ENCODE results near the gene SLC1A1. TPM values are rescaled to one million over a fixed set of nuclear protein-coding genes. Genes with fewer than 3 reads are reported as not detected.

Gene SLC1A1
- total RNA-seq, 2 experiments from 2014 or later, result not detected

GRCh38 chr9:4594994-4595393, 104.7 kb downstream of the SLC1A1 start:
- no peak overlapping the region for H3K4me3 ChIP-seq (ENCODE audit: low read depth, low read length, poor library complexity, severe bottlenecking)
- ChIA-PET CTCF (ENCODE audit: unreplicated experiment) (no interaction called here), POLR2A (no interaction called here)
- H2AFZ ChIP-seq (ENCODE audit: low read length), result no peak overlapping the region
- no peaks in the 10 kb centered on the region for H3K79me2 ChIP-seq (ENCODE audit: insufficient read depth, low read depth, low read length)
- no peak for DNase-seq (ENCODE audit: low spot score)
- H3K9me3 ChIP-seq (ENCODE audit: low read length), result no peaks in the 10 kb centered on the region
- no peaks in the 10 kb centered on the region for H3K4me1 ChIP-seq (ENCODE audit: insufficient read depth, low read length, poor library complexity, severe bottlenecking)
- H3K9me2 ChIP-seq (ENCODE audit: insufficient read depth, low read length), result no peaks in the 10 kb centered on the region
- no peak overlapping the region for H3K4me2 ChIP-seq (ENCODE audit: low read length)
- H3K36me3 ChIP-seq (ENCODE audit: insufficient read depth, low read length), result no peaks in the 10 kb centered on the region
- TF ChIP-seq EZH2phosphoT487 (IDR thresholded peaks at IDR 0.05; ENCODE audit: borderline replicate concordance, low read depth, low read length) (no peak), CTCF (conservative IDR thresholded peaks at IDR 0.05; ENCODE audit: low read length) (no peak)
- intact Hi-C loops (cut with micrococcal nuclease; ENCODE audit: unreplicated experiment), result no loop called here
- H4K20me1 ChIP-seq (ENCODE audit: insufficient read depth, low read length), result no peaks in the 10 kb centered on the region
- BruUV-seq (replicated peaks), result no TSS peak
- no peak overlapping the region for H3K27ac ChIP-seq (ENCODE audit: low read depth, low read length, poor library complexity, severe bottlenecking)

GRCh38 chr9:4596165-4596922, 106.1 kb downstream of the SLC1A1 start:
- TF ChIP-seq EZH2phosphoT487 (IDR thresholded peaks at IDR 0.05; ENCODE audit: borderline replicate concordance, low read depth, low read length) (no peak), CTCF (conservative IDR thresholded peaks at IDR 0.05; ENCODE audit: low read length) (no peak)
- Histone ChIP-seq H3K9me2 (ENCODE audit: insufficient read depth, low read length) (no peaks in the 10 kb centered on the region), H3K4me3 (ENCODE audit: low read depth, low read length, poor library complexity, severe bottlenecking) (no peak overlapping the region), H3K36me3 (ENCODE audit: insufficient read depth, low read length) (no peaks in the 10 kb centered on the region), H2AFZ (ENCODE audit: low read length) (peak overlapping the region; percentile 81), H3K9me3 (ENCODE audit: low read length) (no peaks in the 10 kb centered on the region), H3K27ac (ENCODE audit: low read depth, low read length, poor library complexity, severe bottlenecking) (no peak overlapping the region), H3K4me1 (ENCODE audit: insufficient read depth, low read length, poor library complexity, severe bottlenecking) (no peaks in the 10 kb centered on the region), H3K79me2 (ENCODE audit: insufficient read depth, low read depth, low read length) (no peaks in the 10 kb centered on the region), H3K4me2 (ENCODE audit: low read length) (no peak overlapping the region), H4K20me1 (ENCODE audit: insufficient read depth, low read length) (no peaks in the 10 kb centered on the region)
- CTCF ChIA-PET (ENCODE audit: unreplicated experiment), result no interaction called here
- intact Hi-C loops (cut with micrococcal nuclease; ENCODE audit: unreplicated experiment), result no loop called here
- peak; percentile 35 for DNase-seq (ENCODE audit: low spot score)
- no TSS peak for BruUV-seq (replicated peaks)
- POLR2A ChIA-PET, result no interaction called here

GRCh38 chr9:4600368-4600767, 110.1 kb downstream of the SLC1A1 start:
- Histone ChIP-seq H3K9me2 (ENCODE audit: insufficient read depth, low read length) (no peaks in the 10 kb centered on the region), H3K36me3 (ENCODE audit: insufficient read depth, low read length) (no peaks in the 10 kb centered on the region), H3K27ac (ENCODE audit: low read depth, low read length, poor library complexity, severe bottlenecking) (no peak overlapping the region), H3K79me2 (ENCODE audit: insufficient read depth, low read depth, low read length) (no peaks in the 10 kb centered on the region), H3K4me2 (ENCODE audit: low read length) (no peak overlapping the region), H3K4me1 (ENCODE audit: insufficient read depth, low read length, poor library complexity, severe bottlenecking) (no peaks in the 10 kb centered on the region), H2AFZ (ENCODE audit: low read length) (no peak overlapping the region), H3K4me3 (ENCODE audit: low read depth, low read length, poor library complexity, severe bottlenecking) (no peak overlapping the region), H4K20me1 (ENCODE audit: insufficient read depth, low read length) (no peaks in the 10 kb centered on the region), H3K9me3 (ENCODE audit: low read length) (no peaks in the 10 kb centered on the region)
- no peak for DNase-seq (ENCODE audit: low spot score)
- intact Hi-C loops (cut with micrococcal nuclease; ENCODE audit: unreplicated experiment), result loop anchor here (5.0 kb wide), 2 partner anchors 142 to 387 kb away; partner anchors contain the start of genes AK3 and JAK2
- POLR2A ChIA-PET, result interaction anchor here (0.6 to 0.7 kb wide), 3 partner anchors 13 to 259 kb away, joined by 3 read pairs; no protein-coding TSS in a partner anchor
- no TSS peak for BruUV-seq (replicated peaks)
- TF ChIP-seq EZH2phosphoT487 (IDR thresholded peaks at IDR 0.05; ENCODE audit: borderline replicate concordance, low read depth, low read length), result no peak
- TF ChIP-seq CTCF (conservative IDR thresholded peaks at IDR 0.05; ENCODE audit: low read length), result no peak
- CTCF ChIA-PET (ENCODE audit: unreplicated experiment), result no interaction called here
